Measurements from ENCODE around the gene AFF3. TPM values are rescaled to one million over a fixed set of nuclear protein-coding genes. Genes with fewer than 3 reads are reported as not detected.

The AFF3 gene
- total RNA-seq, 1 experiment from 2014 or later: 0.61 TPM

GRCh38 chr2:99834426-99834825 is 308.0 kb downstream of the AFF3 start:
- Histone ChIP-seq H3K9ac (ENCODE audit: low read length) (no peak overlapping the region), H3K36me3 (ENCODE audit: control insufficient read depth in 1 of 2, insufficient read depth in 2 of 2, low read length in 2 of 2) (no peaks in the 10 kb centered on the region), H2AFZ (ENCODE audit: low read depth, low read length, poor library complexity, severe bottlenecking) (no peak overlapping the region), H3K4me3 (replicated peaks in 1 of 2; ENCODE audit: low read depth in 1 of 2, low read length in 2 of 2) (no peak overlapping the region), H3K27me3 (ENCODE audit: insufficient read depth, low read length) (peaks cover 65% of the 10 kb centered on the region), H3K4me2 (ENCODE audit: low read length) (no peak overlapping the region), H3K27ac (ENCODE audit: low read depth, low read length) (no peak overlapping the region), H3K9me2 (ENCODE audit: insufficient read depth) (no peaks in the 10 kb centered on the region), H3K9me3 (ENCODE audit: control insufficient read depth in 1 of 2, insufficient read depth in 1 of 2, low read depth in 1 of 2, low read length in 2 of 2) (no peaks in the 10 kb centered on the region), H4K20me1 (ENCODE audit: insufficient read depth) (no peaks in the 10 kb centered on the region), H3K79me2 (ENCODE audit: insufficient read depth, low read length) (no peaks in the 10 kb centered on the region), H3K4me1 (ENCODE audit: control insufficient read depth in 1 of 2, insufficient read depth in 2 of 2, low read length in 2 of 2) (no peaks in the 10 kb centered on the region)
- ATAC-seq: no peak
- CTCF ChIA-PET: no interaction called here
- TF ChIP-seq SRF (IDR thresholded peaks at IDR 0.05; ENCODE audit: low read depth) (no peak), SP1 (IDR thresholded peaks at IDR 0.05; ENCODE audit: low read depth) (no peak), REST (IDR thresholded peaks at IDR 0.05; ENCODE audit: low read depth) (no peak), EZH2 (IDR thresholded peaks at IDR 0.05) (no peak), CEBPB (IDR thresholded peaks at IDR 0.05; ENCODE audit: low read depth) (no peak), JUND (IDR thresholded peaks at IDR 0.05) (no peak), RAD21 (IDR thresholded peaks at IDR 0.05; ENCODE audit: low read depth) (no peak), EZH2phosphoT487 (IDR thresholded peaks at IDR 0.05; ENCODE audit: borderline replicate concordance) (no peak), ZFX (IDR thresholded peaks at IDR 0.05) (no peak), CBX3 (IDR thresholded peaks at IDR 0.05; ENCODE audit: low read depth) (no peak), MAX (IDR thresholded peaks at IDR 0.05) (no peak), FOSL1 (IDR thresholded peaks at IDR 0.05; ENCODE audit: low read depth) (no peak), TCF7L2 (IDR thresholded peaks at IDR 0.05; ENCODE audit: borderline replicate concordance, extremely low read depth, insufficient read depth, insufficient read length) (no peak), ELF1 (IDR thresholded peaks at IDR 0.05; ENCODE audit: borderline replicate concordance, low read depth) (no peak), YY1 (IDR thresholded peaks at IDR 0.05; ENCODE audit: extremely low read depth, insufficient replicate concordance, low read depth, low read length) (no peak), CTCF (IDR thresholded peaks at IDR 0.05 in 2 of 3, conservative IDR thresholded peaks at IDR 0.05 in 1 of 3; ENCODE audit: borderline replicate concordance in 1 of 3, insufficient read depth in 1 of 3, low read depth in 2 of 3, low read length in 2 of 3) (no peak), ZNF274 (IDR thresholded peaks at IDR 0.05; ENCODE audit: low read depth, low read length) (no peak), EGR1 (IDR thresholded peaks at IDR 0.05; ENCODE audit: low read depth) (no peak), ZBTB33 (IDR thresholded peaks at IDR 0.05; ENCODE audit: extremely low read depth, insufficient replicate concordance, low read length) (no peak), ATF3 (IDR thresholded peaks at IDR 0.05) (no peak)
- intact Hi-C loops (cut with micrococcal nuclease): no loop called here
- POLR2A ChIA-PET: no interaction called here
- DNase-seq (ENCODE audit: low read depth, low spot score): no peak
- RAD21 ChIA-PET (ENCODE audit: low non-redundant PET in 1 of 2, low total read pairs in 2 of 2, uncharacterized antibody in 2 of 2, unreplicated experiment in 2 of 2): no interaction called here
- no TSS peak for BruUV-seq (replicated peaks)

All from HCT116 (cell line).